Ascending aorta (tissue), 2 donors: Measurements from ENCODE around the gene TMEM255B. TPM values are rescaled to one million over a fixed set of nuclear protein-coding genes. Genes with fewer than 3 reads are reported as not detected.

Source experiments
- DNase-seq, 2 donors: peaks; one replicate each; pipeline ENCODE4 v3.0.0-alpha.2; 2019; ENCODE audit warnings: low spot score in 2 of 2
- H3K27ac ChIP-seq, 2 donors: fragments of 200-600 bp; sonication (generic); one replicate each; pipeline ENCODE4 v1.5.1; 2016 to 2017; ENCODE audit warnings: mild to moderate bottlenecking in 1 of 2
- H3K27me3 ChIP-seq: fragments of 200-600 bp; sonication (generic); one replicate; pipeline ENCODE4 v1.5.1; 2017
- H3K36me3 ChIP-seq, 2 donors: fragments of 200-600 bp; sonication (generic); one replicate each; pipeline ENCODE4 v1.5.1; 2016
- H3K4me1 ChIP-seq, 2 donors: fragments of 200-600 bp; sonication (generic); one replicate each; pipeline ENCODE4 v1.5.1; 2016 to 2017; ENCODE audit warnings: mild to moderate bottlenecking in 1 of 2
- H3K4me3 ChIP-seq, 2 donors: fragments of 200-600 bp; sonication (generic); one replicate each; pipeline ENCODE4 v1.5.1; 2016 to 2017; ENCODE audit warnings: mild to moderate bottlenecking in 1 of 2
- H3K9me3 ChIP-seq, 2 donors: fragments of 200-600 bp; sonication (generic); one replicate each; pipeline ENCODE4 v1.5.1; 2016
- CTCF ChIP-seq, 3 experiments: fragments of 200-600 bp in 2 of 3; fragments of 450-650 bp in 1 of 3; sonication (generic) in 2 of 3; IDR thresholded peaks; one replicate each; pipeline ENCODE4 v1.5.1; 2016 to 2019; ENCODE audit warnings: antibody characterized with exemption in 3 of 3, mild to moderate bottlenecking in 1 of 3, moderate library complexity in 1 of 3
- intact Hi-C: fragments of 100-400 bp; cut with DNase I; formaldehyde crosslinking; loops from one replicate; pipeline ENCODE4 v1.15.1; 2023
- total RNA-seq: library from RNA; depleted of rRNA; stranded (reverse); fragments of >200 nt; gene quantifications from one replicate; pipeline ENCODE4 v1.1.0, GENCODE V29; 2016

The TMEM255B gene
- total RNA-seq, 1 donor from 2014 or later = 4.7 TPM

- intact Hi-C loops = loop anchor here (1.0 to 5.0 kb wide), 5 partner anchors 19 to 409 kb away; no protein-coding TSS in a partner anchor
- peaks cover 21 to 39% of the 10 kb centered on the region in 2 donors for H3K4me1 ChIP-seq
- TF ChIP-seq CTCF (IDR thresholded peaks at IDR 0.05) = no peak
- H3K27ac ChIP-seq = peak overlapping the region; percentile 72 to 77
- H3K27me3 ChIP-seq = no peaks in the 10 kb centered on the region
- H3K9me3 ChIP-seq = no peaks in the 10 kb centered on the region
- peaks cover 26 to 32% of the 10 kb centered on the region in 2 donors for H3K36me3 ChIP-seq
- H3K4me3 ChIP-seq = no peak overlapping the region
- DNase-seq = no peak
Observed at GRCh38 chr13:113817860-113818691, 59.0 kb downstream of the TMEM255B start.

GRCh38 chr13:113818700-113819295, 59.8 kb downstream of the TMEM255B start:
- Histone ChIP-seq H3K36me3 (peaks cover 33 to 39% of the 10 kb centered on the region in 2 donors), H3K4me3 (no peak overlapping the region), H3K4me1 (peaks cover 21 to 34% of the 10 kb centered on the region in 2 donors), H3K27ac (peak overlapping the region; percentile 72 to 77), H3K9me3 (no peaks in the 10 kb centered on the region), H3K27me3 (no peaks in the 10 kb centered on the region)
- intact Hi-C loops = loop anchor here (5.0 kb wide), 1 partner anchor 409 kb away; no protein-coding TSS in a partner anchor
- DNase-seq = no peak
- TF ChIP-seq CTCF (IDR thresholded peaks at IDR 0.05) = no peak

- Histone ChIP-seq H3K27ac (peak overlapping the region; percentile 72 to 77), H3K4me3 (no peak overlapping the region), H3K4me1 (peaks cover 18 to 32% of the 10 kb centered on the region in 2 donors), H3K36me3 (peaks cover 37 to 42% of the 10 kb centered on the region in 2 donors), H3K27me3 (no peaks in the 10 kb centered on the region), H3K9me3 (no peaks in the 10 kb centered on the region)
- no peak for DNase-seq
- no peak for TF ChIP-seq CTCF (IDR thresholded peaks at IDR 0.05)
- intact Hi-C loops = loop anchor here (5.0 kb wide), 1 partner anchor 408 kb away; no protein-coding TSS in a partner anchor
Observed at GRCh38 chr13:113819341-113819730, 60.3 kb downstream of the TMEM255B start.

- Histone ChIP-seq H3K27ac (peak overlapping the region; percentile 28 to 72), H3K4me1 (peaks cover 18 to 27% of the 10 kb centered on the region in 2 donors), H3K27me3 (no peaks in the 10 kb centered on the region), H3K4me3 (peak overlapping the region in 1 of 2 donors; percentile 18), H3K36me3 (peaks cover 43 to 48% of the 10 kb centered on the region in 2 donors), H3K9me3 (no peaks in the 10 kb centered on the region)
- no peak for TF ChIP-seq CTCF (IDR thresholded peaks at IDR 0.05)
- no peak for DNase-seq
- intact Hi-C loops = loop anchor here (5.0 kb wide), 1 partner anchor 407 kb away; no protein-coding TSS in a partner anchor
Observed at GRCh38 chr13:113819731-113820715, 61.0 kb downstream of the TMEM255B start.
